HepG2 (cell line): ENCODE data around the gene TDRD9. TPM values are rescaled to one million over a fixed set of nuclear protein-coding genes. Genes with fewer than 3 reads are reported as not detected.
A peak's percentile ranks its signal among the peaks of the same experiment; 100 is the strongest.

ENCODE experiments used
- ATAC-seq: fragments of 200-7000 bp; cut with Tn5 transposase; 3 replicates; pipeline ENCODE4 v1.9.1; 2020; ENCODE audit warnings: mild to moderate bottlenecking, moderate library complexity
- BruUV-seq: library from RNA; stranded (reverse); fragments of 400-500 nt; replicated peaks from 2 replicates; lab custom pipeline; 2021; lab: Mats Ljungman, UMichigan
- CTCF ChIA-PET: fragments of 300-600 bp; formaldehyde crosslinking; extraction: SDS; loops from one replicate; lab custom pipeline; 2021; ENCODE audit warnings: low total read pairs, inconsistent platforms, low intra/inter-chr PET ratio; lab: Yijun Ruan, JAX
- POLR2A ChIA-PET: fragments of 350-600 bp; sonication (Branson Sonifier 250); formaldehyde crosslinking; loops from one replicate; lab custom pipeline; 2020; ENCODE audit warnings: antibody characterized with exemption, inconsistent platforms; lab: Yijun Ruan, JAX
- DNase-seq: peaks from one replicate; pipeline ENCODE4 v3.0.0-alpha.2; 2015; ENCODE audit warnings: low spot score
- FAIRE-seq: peaks from 3 replicates; lab custom pipeline; 2011; peaks lifted over from hg19 to GRCh38; lab: Jason Lieb, UNC
- H2AFZ ChIP-seq: one replicate; pipeline ENCODE4 v1.6.1; 2011; ENCODE audit warnings: low read length, inconsistent platforms
- H3K27ac ChIP-seq: fragments of 300-600 bp; 3 replicates; pipeline ENCODE4 v1.8.0; 2011; ENCODE audit warnings: mixed run types, mild to moderate bottlenecking, mixed read lengths, low read length, inconsistent platforms; ENCODE audit not compliant: insufficient read depth; ENCODE audit errors: extremely low read length
- H3K27me3 ChIP-seq, 2 experiments: fragments of 200-600 bp in 1 of 2; 2 replicates in 1 of 2; 3 replicates in 1 of 2; pipeline versions ENCODE4 v1.6.0 to v1.8.0; 2011; ENCODE audit warnings: low read length in 2 of 2, mild to moderate bottlenecking in 2 of 2, moderate library complexity in 2 of 2, inconsistent platforms in 1 of 2; ENCODE audit not compliant: insufficient read depth in 2 of 2, control insufficient read depth in 1 of 2
- H3K36me3 ChIP-seq, 2 experiments: fragments of 200-600 bp in 1 of 2; replicated peaks in 1 of 2; 2 replicates in 1 of 2; 3 replicates in 1 of 2; pipeline versions ENCODE4 v1.5.1 to v1.8.0; 2011; ENCODE audit warnings: low read length in 2 of 2, inconsistent platforms in 1 of 2; ENCODE audit not compliant: insufficient read depth in 2 of 2, control insufficient read depth in 1 of 2
- H3K4me1 ChIP-seq: 2 replicates; pipeline ENCODE4 v1.5.1; 2012; ENCODE audit warnings: low read length, inconsistent platforms; ENCODE audit not compliant: insufficient read depth
- H3K4me2 ChIP-seq: 2 replicates; pipeline ENCODE4 v1.6.0; 2011; ENCODE audit warnings: low read depth, low read length, inconsistent platforms
- H3K4me3 ChIP-seq, 3 experiments: fragments of 200-600 bp in 1 of 3; sonication (generic), shearing (Covaris generic) in 1 of 3; replicated peaks in 1 of 3; 2 replicates each; pipeline ENCODE4 v1.5.1; 2011 to 2016; ENCODE audit warnings: low read length in 3 of 3, inconsistent platforms in 2 of 3, low read depth in 2 of 3, mild to moderate bottlenecking in 2 of 3, control low read depth in 1 of 3, mixed read lengths in 1 of 3; ENCODE audit not compliant: insufficient read depth in 1 of 3
- H3K79me2 ChIP-seq: one replicate; pipeline ENCODE4 v1.6.1; 2011; ENCODE audit warnings: low read length, inconsistent platforms; ENCODE audit not compliant: insufficient read depth
- H3K9ac ChIP-seq: 2 replicates; pipeline ENCODE4 v1.6.0; 2011; ENCODE audit warnings: mild to moderate bottlenecking, low read depth, low read length, inconsistent platforms; ENCODE audit not compliant: insufficient read depth
- H3K9me3 ChIP-seq: 2 replicates; pipeline ENCODE4 v1.5.1; 2012; ENCODE audit warnings: mild to moderate bottlenecking, low read length
- H4K20me1 ChIP-seq: 2 replicates; pipeline ENCODE4 v1.6.0; 2011; ENCODE audit warnings: inconsistent platforms, mild to moderate bottlenecking, low read length, moderate library complexity; ENCODE audit not compliant: insufficient read depth
- HIVEP1 ChIP-seq: sonication (generic); formaldehyde crosslinking; IDR thresholded peaks from 2 replicates; pipeline ENCODE4 v1.4.0; 2020; ENCODE audit warnings: mild to moderate bottlenecking, missing genetic modification reagents
- NFKBIZ ChIP-seq: IDR thresholded peaks from 2 replicates; pipeline ENCODE4 v1.6.1; 2018; ENCODE audit warnings: missing genetic modification reagents, missing compliant biosample characterization
- PHF20 ChIP-seq: sonication (generic); formaldehyde crosslinking; IDR thresholded peaks from 2 replicates; pipeline ENCODE4 v1.5.0; 2020; ENCODE audit warnings: mild to moderate bottlenecking, missing genetic modification reagents
- ZNF816 ChIP-seq: sonication (generic); formaldehyde crosslinking; IDR thresholded peaks from 2 replicates; pipeline ENCODE4 v1.8.0; 2022; ENCODE audit warnings: missing genetic modification reagents, mild to moderate bottlenecking, borderline replicate concordance
- WGBS: methylation state at CpG from one replicate; pipeline ENCODE4 v1.1.6; 2017; ENCODE audit warnings: low lambda C conversion rate; 5-methylcytosine and 5-hydroxymethylcytosine counted together
- in situ Hi-C: cut with HindIII; loops from 2 replicates; pipeline ENCODE4 v1.10.0; 2017; ENCODE audit warnings: low pct_unique_long_range_greater_than_20kb; ENCODE audit not compliant: extremely low pct_ligation_motif_present
- intact Hi-C: fragments of 100-400 bp; cut with micrococcal nuclease; formaldehyde crosslinking; loops from one replicate; pipeline ENCODE4 v1.10.0; 2022; ENCODE audit not compliant: unreplicated experiment
- polyA plus RNA-seq, 8 experiments: library from polyadenylated mRNA; depleted of rRNA in 3 of 8; stranded (reverse) in 7 of 8; unstranded in 1 of 8; fragments of >200 nt; fragmentation: Illumina TruSeq in 4 of 8; extraction: Trizol in 4 of 8; gene quantifications; 2 replicates each; pipeline versions ENCODE4 v1.2.1 to v1.2.3, GENCODE V29; 2011 to 2016; ENCODE audit warnings: low read depth in 4 of 8, missing spikeins in 1 of 8, mixed read lengths in 1 of 8; ENCODE audit not compliant: insufficient read depth in 1 of 8
- total RNA-seq, 5 experiments: library from RNA; depleted of rRNA; stranded (reverse); fragments of >200 nt; fragmentation: Illumina TruSeq; extraction: Trizol; gene quantifications; 2 replicates each; pipeline ENCODE4 v1.2.3, GENCODE V29; 2016; ENCODE audit warnings: low read depth in 1 of 5
- TF ChIP-seq, protein P1 (sequence below): sonication (generic); formaldehyde crosslinking; IDR thresholded peaks from 2 replicates; pipeline ENCODE4 v1.4.0; 2020; ENCODE audit warnings: missing genetic modification reagents

The TDRD9 gene
- total and polyA plus RNA-seq, 2 of the 13 experiments (the other 11 are each of a cell fraction or from before 2014, with no cell fraction given) = not detected

DNA sequence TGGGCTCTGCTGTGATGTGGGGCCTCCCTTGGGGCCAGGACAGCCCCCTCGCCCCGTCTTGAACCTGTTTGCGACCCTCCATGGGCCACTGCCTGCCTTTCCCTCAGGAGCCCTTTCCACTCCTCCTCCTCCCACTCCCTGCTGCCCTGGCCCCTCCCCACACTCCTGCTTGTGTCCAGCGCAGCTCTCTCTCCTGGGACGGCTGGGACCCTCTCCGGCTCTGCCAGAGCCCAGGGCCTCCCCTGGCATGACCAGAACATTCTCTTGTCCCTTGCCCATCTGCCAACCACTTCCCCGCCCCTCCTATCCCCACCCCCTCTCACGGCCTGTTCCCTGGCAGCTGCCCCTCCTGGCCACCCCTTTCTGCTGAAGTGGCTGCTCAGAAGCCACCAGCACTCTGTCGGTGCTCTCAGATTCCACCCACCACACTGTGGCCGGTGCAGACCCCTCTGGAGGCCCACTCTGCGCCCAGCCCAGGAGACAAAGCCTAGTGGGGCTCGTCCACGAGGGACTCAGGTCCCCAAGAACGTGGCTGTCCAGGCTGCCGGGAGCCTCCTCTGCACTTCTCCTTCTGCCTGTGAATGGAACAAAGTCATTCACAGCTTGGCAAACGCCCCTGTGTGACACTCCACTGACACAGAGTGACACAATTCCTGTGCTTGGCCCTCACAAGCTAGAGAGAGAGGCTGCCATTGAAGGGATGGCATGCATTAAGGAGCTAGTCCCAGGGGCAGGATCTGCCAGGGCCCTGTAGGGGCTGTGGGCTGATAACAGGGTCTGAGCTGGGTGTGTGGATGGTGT lies 158.6 kb downstream of the TDRD9 start:
- Histone ChIP-seq H3K4me3 (no peak overlapping the region), H3K79me2 (no peaks in the 10 kb centered on the region), H3K27ac (no peak overlapping the region), H4K20me1 (no peaks in the 10 kb centered on the region), H3K9ac (no peak overlapping the region), H3K4me2 (no peak overlapping the region), H3K4me1 (peaks cover 17% of the 10 kb centered on the region), H3K36me3 (no peaks in the 10 kb centered on the region), H3K27me3 (peaks cover 3 to 40% of the 10 kb centered on the region in 2 experiments), H2AFZ (no peak overlapping the region), H3K9me3 (no peaks in the 10 kb centered on the region)
- TF ChIP-seq HIVEP1 (CRISPR knock-in tag) = 0 out of 2 replicates have a peak, but pooled peaks have one; percentile 0
- TF ChIP-seq, protein P1, sequence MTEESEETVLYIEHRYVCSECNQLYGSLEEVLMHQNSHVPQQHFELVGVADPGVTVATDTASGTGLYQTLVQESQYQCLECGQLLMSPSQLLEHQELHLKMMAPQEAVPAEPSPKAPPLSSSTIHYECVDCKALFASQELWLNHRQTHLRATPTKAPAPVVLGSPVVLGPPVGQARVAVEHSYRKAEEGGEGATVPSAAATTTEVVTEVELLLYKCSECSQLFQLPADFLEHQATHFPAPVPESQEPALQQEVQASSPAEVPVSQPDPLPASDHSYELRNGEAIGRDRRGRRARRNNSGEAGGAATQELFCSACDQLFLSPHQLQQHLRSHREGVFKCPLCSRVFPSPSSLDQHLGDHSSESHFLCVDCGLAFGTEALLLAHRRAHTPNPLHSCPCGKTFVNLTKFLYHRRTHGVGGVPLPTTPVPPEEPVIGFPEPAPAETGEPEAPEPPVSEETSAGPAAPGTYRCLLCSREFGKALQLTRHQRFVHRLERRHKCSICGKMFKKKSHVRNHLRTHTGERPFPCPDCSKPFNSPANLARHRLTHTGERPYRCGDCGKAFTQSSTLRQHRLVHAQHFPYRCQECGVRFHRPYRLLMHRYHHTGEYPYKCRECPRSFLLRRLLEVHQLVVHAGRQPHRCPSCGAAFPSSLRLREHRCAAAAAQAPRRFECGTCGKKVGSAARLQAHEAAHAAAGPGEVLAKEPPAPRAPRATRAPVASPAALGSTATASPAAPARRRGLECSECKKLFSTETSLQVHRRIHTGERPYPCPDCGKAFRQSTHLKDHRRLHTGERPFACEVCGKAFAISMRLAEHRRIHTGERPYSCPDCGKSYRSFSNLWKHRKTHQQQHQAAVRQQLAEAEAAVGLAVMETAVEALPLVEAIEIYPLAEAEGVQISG = no peak
- in situ Hi-C loops (no loop called here), intact Hi-C loops (no loop called here)
- 37% methylated on average over 11 of the region's 16 CpGs for WGBS
- BruUV-seq = no TSS peak
- ChIA-PET POLR2A (no interaction called here), CTCF (no interaction called here)
- no peak for DNase-seq
- FAIRE-seq = no peak
- ATAC-seq = peak; percentile 15; the same call in 2 of the 3 replicates

DNA sequence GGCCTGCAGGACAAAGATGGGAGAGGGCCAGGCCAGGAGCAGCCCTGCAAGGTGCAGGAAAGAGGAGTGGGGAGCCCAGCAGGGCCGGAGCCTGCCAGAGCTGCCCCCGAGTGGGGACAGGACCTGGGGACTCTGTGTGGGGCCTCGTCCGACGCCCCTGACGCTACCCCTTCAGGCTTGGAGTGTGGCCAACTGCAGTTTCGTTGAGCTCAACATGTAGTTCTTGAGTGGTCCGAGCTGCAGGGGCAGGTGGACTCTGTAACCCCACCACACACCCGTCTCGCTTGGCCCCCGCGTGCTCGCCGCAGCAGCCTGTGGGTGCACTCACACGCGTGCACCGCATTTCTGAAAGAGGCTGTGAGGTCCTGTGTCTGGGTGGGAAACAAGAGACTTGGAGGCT lies 159.2 kb downstream of the TDRD9 start:
- Histone ChIP-seq H4K20me1 (no peaks in the 10 kb centered on the region), H3K27ac (no peak overlapping the region), H3K4me1 (peaks cover 17% of the 10 kb centered on the region), H3K4me3 (no peak overlapping the region), H3K27me3 (peaks cover 3 to 39% of the 10 kb centered on the region in 2 experiments), H3K36me3 (no peaks in the 10 kb centered on the region), H2AFZ (no peak overlapping the region), H3K79me2 (no peaks in the 10 kb centered on the region), H3K9ac (no peak overlapping the region), H3K4me2 (peak overlapping the region; percentile 37; the same call in 1 of the 2 replicates), H3K9me3 (no peaks in the 10 kb centered on the region)
- CTCF ChIA-PET = no interaction called here
- intact Hi-C loops = no loop called here
- in situ Hi-C loops = no loop called here
- no peak for FAIRE-seq
- TF ChIP-seq HIVEP1 (CRISPR knock-in tag) (0 out of 2 replicates have a peak, but pooled peaks have one; percentile 11), NFKBIZ (CRISPR knock-in tag) (no peak), PHF20 (CRISPR knock-in tag) (no peak), ZNF816 (CRISPR knock-in tag) (no peak)
- POLR2A ChIA-PET = no interaction called here
- no peak for ATAC-seq
- BruUV-seq = no TSS peak
- DNase-seq = no peak
- WGBS = no CpG with 5 or more reads among the region's 17 CpGs
